ENCODE measurements around the gene LMBRD1.

GRCh38 chr6:69780585-69781178 is 16.1 kb downstream of the LMBRD1 start:
- TF ChIP-seq CTCF (IDR thresholded peaks at IDR 0.05; ENCODE audit: borderline replicate concordance, extremely low read depth, low read length, poor library complexity, severe bottlenecking), result no peak
- no peak for TF ChIP-seq EZH2 (IDR thresholded peaks at IDR 0.05; ENCODE audit: borderline replicate concordance, low read depth, low read length, severe bottlenecking)
